ENCODE results near the gene PFAS.
"Not testable (repeated sequence)": the region's sequence is repeated elsewhere in the genome, so short reads cannot be mapped to it uniquely, and the experiment has no call there.

PFAS gene

GRCh38 chr17:8227238-8227581 lies 21.9 kb upstream of the PFAS start:
- DNase-seq, result no peak

DNA sequence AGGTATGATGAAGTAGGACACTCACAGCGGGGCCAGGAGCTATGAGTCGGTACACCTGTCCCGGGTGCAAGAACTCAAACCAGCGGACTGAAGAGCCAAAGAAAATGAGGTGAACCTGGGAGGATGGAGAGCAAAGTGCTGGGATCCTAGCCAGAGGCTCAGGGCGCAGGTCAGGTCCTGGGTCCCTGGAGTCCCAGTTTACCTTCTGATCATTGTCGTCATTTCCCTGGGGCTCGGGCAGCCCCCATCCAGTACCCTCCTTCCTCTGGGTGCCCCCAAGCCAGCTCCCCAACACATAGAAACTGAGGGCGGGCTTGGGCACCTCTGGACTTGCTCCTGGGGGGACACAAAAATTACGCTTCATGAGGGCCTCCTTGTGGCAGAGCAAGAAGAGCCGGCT lies 17.4 kb upstream of the PFAS start:
- no peak for DNase-seq

DNA sequence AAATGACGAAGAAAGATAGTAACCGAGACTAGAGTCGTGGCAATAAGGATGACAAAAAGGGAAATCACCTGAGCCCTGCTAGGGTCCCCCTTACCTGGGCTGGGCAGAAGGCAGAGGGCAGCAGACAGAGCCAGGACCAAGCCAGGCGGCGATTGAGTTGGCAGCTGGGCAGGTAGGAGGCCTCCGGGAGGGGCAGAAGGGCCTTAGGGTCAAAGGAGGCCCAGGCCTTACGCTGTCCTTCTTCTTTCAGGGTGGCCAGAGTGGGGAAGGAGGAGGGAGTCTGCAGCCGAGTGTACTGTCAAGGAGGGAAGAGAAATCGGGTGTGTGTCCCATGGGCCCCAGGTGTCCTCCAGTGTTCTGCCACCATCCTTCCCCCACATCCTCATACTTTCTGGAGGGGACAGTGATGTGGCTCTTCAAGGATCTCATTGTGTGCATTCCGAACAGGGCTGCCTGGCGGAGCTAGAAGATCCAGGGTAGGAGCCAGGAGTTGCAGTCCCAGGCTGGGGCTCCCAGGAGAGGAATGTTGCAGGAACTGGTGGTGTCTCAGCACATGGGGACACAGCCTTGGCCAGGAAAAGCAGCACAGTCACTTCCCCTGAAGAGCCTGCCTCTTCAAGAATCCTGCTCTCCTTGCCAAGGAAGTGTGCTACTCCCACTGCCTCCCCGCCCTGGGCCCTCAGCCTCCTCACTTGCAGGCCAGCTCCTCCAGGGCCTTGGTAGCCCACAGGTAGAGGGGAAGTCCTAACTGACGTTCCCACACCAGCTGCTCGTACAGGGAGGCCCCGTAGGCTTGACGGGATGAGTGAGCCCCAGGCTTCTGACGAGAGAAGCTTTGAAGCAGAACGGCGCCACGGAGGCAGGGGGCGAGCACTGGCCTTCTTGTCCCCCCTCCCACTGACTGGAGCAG lies 14.5 kb upstream of the PFAS start:
- DNase-seq, result no peak

GRCh38 chr17:8235676-8236075 lies 13.4 kb upstream of the PFAS start:
- no peak for DNase-seq

DNA sequence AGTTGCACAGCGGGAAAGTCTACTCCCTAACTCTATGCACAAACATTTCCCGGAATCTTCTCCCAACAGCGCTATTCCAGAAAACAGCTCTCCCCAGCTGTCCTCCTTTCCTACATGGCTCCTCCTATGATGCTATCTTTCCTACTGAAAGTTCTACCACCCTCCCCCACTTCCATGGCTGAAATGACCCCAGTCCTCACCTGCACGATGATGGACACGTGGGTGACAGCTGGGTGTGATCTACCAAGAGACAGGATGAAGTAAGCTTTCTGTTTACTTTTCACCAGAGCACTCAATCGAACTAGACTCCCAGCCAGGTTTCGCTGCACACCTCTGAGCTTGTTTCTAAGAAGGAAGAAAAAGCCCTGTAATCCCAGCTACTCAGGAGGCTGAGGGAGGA lies 11.9 kb upstream of the PFAS start:
- DNase-seq, result no peak

DNA sequence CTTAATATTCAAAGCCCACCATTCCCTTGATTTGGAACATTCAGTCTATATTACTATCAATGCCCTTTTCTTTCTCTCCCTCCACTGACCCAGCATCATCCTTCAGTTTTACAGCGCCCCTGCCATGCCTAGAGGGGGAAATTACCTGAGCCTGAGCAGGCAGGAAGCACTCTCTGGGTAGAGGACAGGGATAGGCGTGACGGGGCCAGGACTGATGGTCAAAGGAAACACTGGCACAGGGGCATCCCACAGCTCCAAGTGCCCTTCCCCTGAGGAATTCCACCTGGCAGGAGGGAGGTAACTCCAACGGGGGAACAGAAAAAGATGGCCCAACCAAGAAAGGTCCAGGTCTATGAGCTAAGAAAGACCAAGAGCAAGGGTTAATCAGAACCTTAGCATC lies 11.2 kb upstream of the PFAS start:
- no peak for DNase-seq

- DNase-seq, result no peak
These were observed 5.3 kb upstream of the PFAS start for GRCh38 chr17:8243827-8244226.

DNA sequence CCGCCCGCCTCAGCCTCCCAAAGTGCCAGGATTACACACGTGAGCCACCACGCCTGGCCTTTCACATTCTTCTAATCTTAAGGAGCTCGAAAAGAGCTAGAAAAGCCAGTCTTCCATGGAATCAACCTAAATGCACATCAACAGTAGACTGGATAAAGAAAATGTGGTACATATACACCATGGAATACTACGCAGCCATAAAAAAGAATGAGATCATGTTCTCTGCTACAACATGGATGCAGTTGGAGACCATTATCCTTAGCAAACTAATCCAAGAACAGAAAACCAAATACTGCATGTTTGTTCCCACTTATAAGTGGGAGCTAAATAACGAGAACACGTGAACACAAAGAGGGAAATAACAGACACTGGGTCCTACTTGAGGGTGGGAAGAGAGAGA lies 4.3 kb upstream of the PFAS start:
- no peak for DNase-seq

- DNase-seq, result no peak
These were observed 772 bp downstream of the PFAS start for GRCh38 chr17:8249621-8250500.

GRCh38 chr17:8251411-8251810 lies 2.3 kb downstream of the PFAS start:
- not testable (repeated sequence) for DNase-seq

DNA sequence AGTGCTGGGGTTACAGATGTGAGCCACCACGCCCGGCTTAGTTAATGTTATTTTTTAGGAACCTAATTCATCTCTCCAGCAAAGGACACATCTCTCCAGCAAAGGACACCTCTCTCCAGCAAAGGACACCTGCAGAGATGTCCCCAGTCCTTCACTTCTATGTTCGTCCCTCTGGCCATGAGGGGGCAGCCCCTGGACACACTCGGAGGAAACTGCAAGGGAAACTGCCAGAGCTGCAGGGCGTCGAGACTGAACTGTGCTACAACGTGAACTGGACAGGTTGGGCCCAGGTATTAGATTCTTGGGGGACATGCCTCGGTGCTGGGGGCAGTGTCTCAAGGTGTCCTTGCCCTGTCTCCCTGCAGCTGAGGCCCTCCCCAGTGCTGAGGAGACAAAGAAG lies 4.7 kb downstream of the PFAS start:
- DNase-seq, result no peak

GRCh38 chr17:8254881-8255280 lies 5.8 kb downstream of the PFAS start:
- DNase-seq, result no peak

DNA sequence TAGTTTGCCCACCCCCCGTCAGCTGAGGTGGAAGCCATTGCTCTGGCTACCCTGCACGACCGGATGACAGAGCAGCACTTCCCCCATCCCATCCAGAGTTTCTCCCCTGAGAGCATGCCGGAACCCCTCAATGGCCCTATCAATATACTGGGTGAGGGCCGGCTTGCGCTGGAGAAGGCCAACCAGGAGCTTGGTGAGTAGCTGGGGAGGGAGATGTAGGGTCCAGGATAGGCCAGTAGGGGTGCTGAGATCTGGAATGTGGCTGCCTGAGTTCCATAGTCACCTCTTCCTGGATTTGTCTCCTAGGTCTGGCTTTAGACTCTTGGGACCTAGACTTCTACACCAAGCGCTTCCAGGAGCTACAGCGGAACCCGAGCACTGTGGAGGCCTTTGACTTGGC lies 6.4 kb downstream of the PFAS start:
- no peak for DNase-seq

DNA sequence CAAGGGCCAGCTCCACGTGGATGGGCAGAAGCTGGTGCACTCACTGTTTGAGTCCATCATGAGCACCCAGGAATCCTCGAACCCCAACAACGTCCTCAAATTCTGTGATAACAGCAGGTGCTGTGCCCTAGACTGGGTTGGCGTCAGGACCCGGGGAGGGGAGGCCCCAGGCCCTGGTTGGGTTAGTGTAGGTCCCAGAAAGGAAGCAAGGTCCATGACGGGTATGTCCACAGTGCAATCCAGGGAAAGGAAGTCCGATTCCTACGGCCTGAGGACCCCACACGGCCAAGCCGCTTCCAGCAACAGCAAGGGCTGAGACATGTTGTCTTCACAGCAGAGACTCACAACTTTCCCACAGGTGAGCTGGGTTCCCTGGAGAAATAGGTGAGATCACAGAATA lies 7.2 kb downstream of the PFAS start:
- no peak for DNase-seq

DNA sequence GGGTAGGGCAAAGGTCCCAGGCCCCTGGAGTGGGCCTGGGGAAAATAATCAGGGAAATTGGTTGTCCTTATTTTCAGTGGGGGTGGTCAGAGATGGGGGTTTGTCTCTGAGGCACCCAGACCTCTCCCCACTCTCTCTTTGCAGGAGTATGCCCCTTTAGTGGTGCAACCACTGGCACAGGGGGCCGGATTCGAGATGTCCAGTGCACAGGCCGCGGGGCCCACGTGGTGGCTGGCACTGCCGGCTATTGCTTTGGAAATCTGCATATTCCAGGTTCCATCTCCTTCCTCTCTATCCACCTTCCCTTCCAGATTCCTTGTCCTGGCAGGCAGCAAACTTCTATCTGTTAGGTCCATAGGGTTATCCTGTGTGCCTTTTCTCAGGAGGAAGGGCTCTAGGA lies 7.6 kb downstream of the PFAS start:
- no peak for DNase-seq

DNA sequence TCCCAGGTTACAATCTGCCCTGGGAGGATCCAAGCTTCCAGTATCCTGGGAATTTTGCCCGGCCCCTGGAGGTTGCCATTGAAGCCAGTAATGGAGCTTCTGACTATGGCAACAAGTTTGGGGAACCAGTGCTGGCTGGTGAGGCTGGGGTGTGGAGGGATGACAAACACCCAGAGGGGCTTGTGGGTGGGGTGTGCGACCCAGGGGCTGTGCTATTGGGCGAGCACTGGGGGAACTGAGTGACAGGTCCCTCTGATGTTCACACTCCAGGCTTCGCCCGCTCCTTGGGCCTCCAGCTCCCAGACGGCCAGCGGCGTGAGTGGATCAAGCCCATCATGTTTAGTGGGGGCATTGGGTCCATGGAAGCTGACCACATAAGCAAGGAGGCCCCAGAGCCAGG lies 8.7 kb downstream of the PFAS start:
- no peak for DNase-seq

DNA sequence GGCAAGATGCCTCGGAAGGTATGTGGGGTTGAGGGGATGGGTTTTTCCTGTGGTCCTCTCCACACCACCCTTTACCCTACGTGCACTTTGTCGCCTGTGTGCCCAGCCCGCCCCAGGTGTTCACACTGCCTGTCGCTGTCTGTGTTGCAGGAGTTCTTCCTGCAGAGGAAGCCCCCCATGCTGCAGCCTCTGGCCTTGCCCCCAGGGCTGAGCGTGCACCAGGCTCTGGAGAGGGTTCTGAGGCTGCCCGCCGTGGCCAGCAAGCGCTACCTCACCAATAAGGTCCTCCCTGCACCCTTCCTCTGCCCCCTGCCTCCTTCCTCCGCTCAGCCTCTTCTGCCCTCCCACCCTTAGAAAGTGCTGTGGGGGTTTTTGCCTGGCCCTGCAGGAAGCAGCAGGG lies 15.2 kb downstream of the PFAS start:
- DNase-seq, result no peak

- DNase-seq, result no peak
These were observed 15.9 kb downstream of the PFAS start for GRCh38 chr17:8264836-8265542.

- DNase-seq, result no peak
These were observed 17.8 kb downstream of the PFAS start for GRCh38 chr17:8266648-8267479.

- DNase-seq, result no peak
These were observed 18.5 kb downstream of the PFAS start for GRCh38 chr17:8267480-8268147.

DNA sequence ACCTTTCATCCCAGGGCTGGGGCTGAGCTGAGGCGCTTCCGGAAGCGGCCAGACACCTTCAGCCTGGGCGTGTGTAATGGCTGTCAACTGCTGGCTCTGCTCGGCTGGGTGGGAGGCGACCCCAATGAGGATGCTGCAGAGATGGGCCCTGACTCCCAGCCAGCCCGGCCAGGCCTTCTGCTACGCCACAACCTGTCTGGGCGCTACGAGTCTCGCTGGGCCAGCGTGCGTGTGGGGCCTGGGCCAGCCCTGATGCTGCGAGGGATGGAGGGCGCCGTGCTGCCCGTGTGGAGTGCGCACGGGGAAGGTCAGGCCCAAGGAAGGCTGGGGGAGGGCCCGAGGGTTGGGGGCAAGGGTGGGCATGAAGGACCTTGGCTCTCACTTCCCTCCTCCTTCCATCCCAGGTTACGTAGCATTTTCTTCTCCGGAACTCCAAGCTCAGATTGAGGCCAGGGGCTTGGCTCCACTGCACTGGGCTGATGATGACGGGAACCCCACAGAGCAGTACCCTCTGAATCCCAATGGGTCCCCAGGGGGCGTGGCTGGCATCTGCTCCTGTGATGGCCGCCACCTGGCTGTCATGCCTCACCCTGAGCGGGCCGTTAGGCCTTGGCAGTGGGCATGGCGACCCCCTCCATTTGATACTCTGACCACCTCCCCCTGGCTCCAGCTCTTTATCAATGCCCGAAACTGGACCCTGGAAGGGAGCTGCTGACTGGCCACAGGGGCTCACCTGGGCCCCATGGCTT lies 19.6 kb downstream of the PFAS start:
- DNase-seq, result no peak
